ENCODE measurements around the gene GTF3C1.

DNA sequence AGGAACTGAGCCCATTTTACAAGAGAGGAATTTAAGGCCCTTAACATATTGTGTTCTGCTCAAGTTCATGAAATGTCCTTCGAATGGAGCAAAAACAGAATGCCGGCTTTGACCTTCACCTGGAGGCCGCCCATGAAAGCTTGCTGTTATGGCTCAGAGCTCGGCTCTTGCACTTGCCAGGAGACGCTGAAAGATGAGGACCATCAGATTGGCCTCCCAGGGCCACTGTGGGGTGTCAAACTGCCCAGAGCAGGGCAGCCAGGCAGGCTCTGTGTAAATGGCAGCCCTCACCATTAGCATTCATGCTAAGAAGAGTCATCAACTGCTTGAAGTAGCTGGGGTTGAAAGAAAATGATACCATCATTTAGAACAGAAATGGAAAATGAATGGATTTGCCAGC lies 108.4 kb downstream of the GTF3C1 start:
- no peak for TF ChIP-seq REST (IDR thresholded peaks at IDR 0.05; ENCODE audit: borderline replicate concordance)
- no peak for TF ChIP-seq CTCF (IDR thresholded peaks at IDR 0.05; ENCODE audit: poor library complexity, severe bottlenecking)
